Astrocyte (in vitro differentiated cells and primary cell): ENCODE measurements around the gene C1QL2. TPM values are rescaled to one million over a fixed set of nuclear protein-coding genes. Genes with fewer than 3 reads are reported as not detected.

Source experiments
- DNase-seq: peaks from one replicate; pipeline ENCODE4 v3.0.0-alpha.2; 2010; ENCODE audit warnings: low read depth
- FAIRE-seq: peaks from 2 replicates; lab custom pipeline; 2011; peaks lifted over from hg19 to GRCh38; lab: Jason Lieb, UNC
- H2AFZ ChIP-seq: 2 replicates; pipeline ENCODE4 v1.6.0; 2012; ENCODE audit warnings: low read depth, low read length, inconsistent platforms
- H3K27ac ChIP-seq: 2 replicates; pipeline ENCODE4 v1.5.1; 2011; ENCODE audit warnings: low read depth, low read length, inconsistent platforms
- H3K27me3 ChIP-seq: 2 replicates; pipeline ENCODE4 v1.6.0; 2011; ENCODE audit warnings: low read length, inconsistent platforms; ENCODE audit not compliant: insufficient read depth
- H3K36me3 ChIP-seq: 2 replicates; pipeline ENCODE4 v1.5.1; 2011; ENCODE audit warnings: low read length, inconsistent platforms; ENCODE audit not compliant: insufficient read depth
- H3K4me1 ChIP-seq: 2 replicates; pipeline ENCODE4 v1.5.1; 2011; ENCODE audit warnings: low read length, inconsistent platforms; ENCODE audit not compliant: insufficient read depth
- H3K4me2 ChIP-seq: 2 replicates; pipeline ENCODE4 v1.6.0; 2012; ENCODE audit warnings: low read length, inconsistent platforms
- H3K4me3 ChIP-seq: 2 replicates; pipeline ENCODE4 v1.5.1; 2011; ENCODE audit warnings: low read depth, mild to moderate bottlenecking, low read length, inconsistent platforms; ENCODE audit not compliant: insufficient read depth
- H3K79me2 ChIP-seq: 2 replicates; pipeline ENCODE4 v1.6.0; 2012; ENCODE audit warnings: mild to moderate bottlenecking, low read length, inconsistent platforms; ENCODE audit not compliant: insufficient read depth
- H3K9ac ChIP-seq: 2 replicates; pipeline ENCODE4 v1.6.0; 2012; ENCODE audit warnings: mild to moderate bottlenecking, low read length, inconsistent platforms
- H3K9me3 ChIP-seq: 2 replicates; pipeline ENCODE4 v1.5.1; 2012; ENCODE audit warnings: low read depth, mild to moderate bottlenecking, low read length, inconsistent platforms; ENCODE audit not compliant: insufficient read depth
- H4K20me1 ChIP-seq: 2 replicates; pipeline ENCODE4 v1.6.0; 2012; ENCODE audit warnings: low read length, inconsistent platforms; ENCODE audit not compliant: insufficient read depth
- H3K27ac Mint-ChIP-seq: one replicate; pipeline ENCODE4 v1.8.0; 2021; ENCODE audit warnings: mild to moderate bottlenecking, mixed read lengths; ENCODE audit not compliant: unreplicated experiment
- H3K27me3 Mint-ChIP-seq: one replicate; pipeline ENCODE4 v1.8.0; 2021; ENCODE audit warnings: low read depth, mixed read lengths; ENCODE audit not compliant: unreplicated experiment
- H3K36me3 Mint-ChIP-seq: one replicate; pipeline ENCODE4 v1.8.0; 2021; ENCODE audit warnings: low read depth, mixed read lengths; ENCODE audit not compliant: unreplicated experiment
- H3K4me1 Mint-ChIP-seq: one replicate; pipeline ENCODE4 v1.8.0; 2021; ENCODE audit warnings: low read depth, mixed read lengths; ENCODE audit not compliant: unreplicated experiment
- H3K4me3 Mint-ChIP-seq: one replicate; pipeline ENCODE4 v1.8.0; 2021; ENCODE audit warnings: mild to moderate bottlenecking, moderate library complexity, mixed read lengths; ENCODE audit not compliant: unreplicated experiment
- H3K9me3 Mint-ChIP-seq: one replicate; pipeline ENCODE4 v1.8.0; 2021; ENCODE audit warnings: mild to moderate bottlenecking, mixed read lengths; ENCODE audit not compliant: unreplicated experiment
- EZH2 ChIP-seq: IDR thresholded peaks from 2 replicates; pipeline ENCODE4 v1.6.1; 2012; ENCODE audit warnings: mild to moderate bottlenecking, low read length, inconsistent platforms; ENCODE audit not compliant: insufficient read depth
- total RNA-seq: library from RNA; stranded (reverse); gene quantifications from 2 replicates; pipeline ENCODE4 v1.2.1, GENCODE V29; 2021
- TF ChIP-seq, protein P1 (sequence below): IDR thresholded peaks from 2 replicates; pipeline ENCODE4 v1.5.1; 2011; ENCODE audit warnings: low read depth, mild to moderate bottlenecking, inconsistent platforms, low read length, moderate library complexity; ENCODE audit not compliant: insufficient read depth

C1QL2 gene
- total RNA-seq, 1 donor from 2014 or later: 0.20 TPM

GRCh38 chr2:119205001-119205706, 46.6 kb upstream of the C1QL2 start:
- Histone ChIP-seq H3K27ac (no peak overlapping the region), H3K9ac (no peak overlapping the region), H3K4me3 (no peak overlapping the region), H2AFZ (no peak overlapping the region), H3K27me3 (peaks cover 2% of the 10 kb centered on the region), H3K4me2 (no peak overlapping the region), H4K20me1 (no peaks in the 10 kb centered on the region), H3K36me3 (no peaks in the 10 kb centered on the region), H3K79me2 (no peaks in the 10 kb centered on the region), H3K4me1 (no peaks in the 10 kb centered on the region), H3K9me3 (no peaks in the 10 kb centered on the region)
- H3K36me3 Mint-ChIP-seq: no peaks in the 10 kb centered on the region
- FAIRE-seq (no peak), DNase-seq (no peak)
- no peaks in the 10 kb centered on the region for H3K9me3 Mint-ChIP-seq
- peaks cover 14% of the 10 kb centered on the region for H3K27me3 Mint-ChIP-seq
- TF ChIP-seq, protein P1, sequence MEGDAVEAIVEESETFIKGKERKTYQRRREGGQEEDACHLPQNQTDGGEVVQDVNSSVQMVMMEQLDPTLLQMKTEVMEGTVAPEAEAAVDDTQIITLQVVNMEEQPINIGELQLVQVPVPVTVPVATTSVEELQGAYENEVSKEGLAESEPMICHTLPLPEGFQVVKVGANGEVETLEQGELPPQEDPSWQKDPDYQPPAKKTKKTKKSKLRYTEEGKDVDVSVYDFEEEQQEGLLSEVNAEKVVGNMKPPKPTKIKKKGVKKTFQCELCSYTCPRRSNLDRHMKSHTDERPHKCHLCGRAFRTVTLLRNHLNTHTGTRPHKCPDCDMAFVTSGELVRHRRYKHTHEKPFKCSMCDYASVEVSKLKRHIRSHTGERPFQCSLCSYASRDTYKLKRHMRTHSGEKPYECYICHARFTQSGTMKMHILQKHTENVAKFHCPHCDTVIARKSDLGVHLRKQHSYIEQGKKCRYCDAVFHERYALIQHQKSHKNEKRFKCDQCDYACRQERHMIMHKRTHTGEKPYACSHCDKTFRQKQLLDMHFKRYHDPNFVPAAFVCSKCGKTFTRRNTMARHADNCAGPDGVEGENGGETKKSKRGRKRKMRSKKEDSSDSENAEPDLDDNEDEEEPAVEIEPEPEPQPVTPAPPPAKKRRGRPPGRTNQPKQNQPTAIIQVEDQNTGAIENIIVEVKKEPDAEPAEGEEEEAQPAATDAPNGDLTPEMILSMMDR: no peak
- TF ChIP-seq EZH2: no peak
- H3K27ac Mint-ChIP-seq: no peak overlapping the region
- H3K4me3 Mint-ChIP-seq: no peak overlapping the region
- peaks cover 11% of the 10 kb centered on the region for H3K4me1 Mint-ChIP-seq

- no peak overlapping the region for H2AFZ ChIP-seq
- Mint-ChIP-seq H3K27ac (no peak overlapping the region), H3K4me3 (no peak overlapping the region), H3K9me3 (no peaks in the 10 kb centered on the region), H3K36me3 (no peaks in the 10 kb centered on the region), H3K27me3 (peaks cover 14% of the 10 kb centered on the region), H3K4me1 (peaks cover 11% of the 10 kb centered on the region)
- H3K36me3 ChIP-seq: no peaks in the 10 kb centered on the region
- no peak overlapping the region for H3K4me3 ChIP-seq
- H3K79me2 ChIP-seq: no peaks in the 10 kb centered on the region
- TF ChIP-seq EZH2: no peak
- TF ChIP-seq, protein P1: no peak
- no peaks in the 10 kb centered on the region for H3K9me3 ChIP-seq
- FAIRE-seq (no peak), DNase-seq (no peak)
- no peaks in the 10 kb centered on the region for H4K20me1 ChIP-seq
- no peak overlapping the region for H3K9ac ChIP-seq
- no peak overlapping the region for H3K27ac ChIP-seq
- H3K4me2 ChIP-seq: no peak overlapping the region
- no peaks in the 10 kb centered on the region for H3K4me1 ChIP-seq
- H3K27me3 ChIP-seq: peaks cover 2% of the 10 kb centered on the region
These were observed 46.0 kb upstream of the C1QL2 start for GRCh38 chr2:119204525-119204924.
